SIG-M5 treated with dmso at 0.1 percent for 504 hours (cell line): ENCODE measurements around the gene NGLY1.

Experiments
- DNase-seq: peaks from one replicate; lab custom pipeline; 2025; ENCODE audit not compliant: unreplicated experiment; lab: John Stamatoyannopoulos, UW

Gene NGLY1

GRCh38 chr3:25782938-25783660 is at the start of gene NGLY1:
NGLY1 (minus strand) TSS chr3:25783443; CDS start chr3:25783390, 53 bp downstream.
- peak; percentile 83 for DNase-seq

- peak; percentile 41 for DNase-seq
Observed at GRCh38 chr3:25831578-25831977, 48.3 kb upstream of the NGLY1 start.

- no peak for DNase-seq
Observed at GRCh38 chr3:25830373-25831280, 47.4 kb upstream of the NGLY1 start.

- no peak for DNase-seq
Observed at GRCh38 chr3:25826510-25826909, 43.3 kb upstream of the NGLY1 start.

GRCh38 chr3:25823314-25823713 is 40.1 kb upstream of the NGLY1 start:
- no peak for DNase-seq

- DNase-seq: no peak
Observed at GRCh38 chr3:25821746-25822573, 38.7 kb upstream of the NGLY1 start.

GRCh38 chr3:25820816-25821486 is 37.7 kb upstream of the NGLY1 start:
- no peak for DNase-seq

- DNase-seq: no peak
Observed at GRCh38 chr3:25820366-25820765, 37.1 kb upstream of the NGLY1 start.

GRCh38 chr3:25818335-25818734 is 35.1 kb upstream of the NGLY1 start:
- DNase-seq: no peak

- DNase-seq: no peak
Observed at GRCh38 chr3:25817638-25818037, 34.4 kb upstream of the NGLY1 start.

- DNase-seq: no peak
Observed at GRCh38 chr3:25817107-25817506, 33.9 kb upstream of the NGLY1 start.

GRCh38 chr3:25812644-25813043 is 29.4 kb upstream of the NGLY1 start:
- no peak for DNase-seq

- no peak for DNase-seq
Observed at GRCh38 chr3:25804676-25805075, 21.4 kb upstream of the NGLY1 start.

- DNase-seq: no peak
Observed at GRCh38 chr3:25803833-25804232, 20.6 kb upstream of the NGLY1 start.

GRCh38 chr3:25801786-25802185 is 18.5 kb upstream of the NGLY1 start:
- no peak for DNase-seq

GRCh38 chr3:25789596-25790556 is 6.6 kb upstream of the NGLY1 start, which contains the start of gene OXSM:
OXSM (plus strand) TSS chr3:25790090; CDS start chr3:25791021, 931 bp downstream.
- DNase-seq: peak; percentile 92

GRCh38 chr3:25789209-25789595 is 6.0 kb upstream of the NGLY1 start:
- DNase-seq: no peak

GRCh38 chr3:25787689-25788088 is 4.4 kb upstream of the NGLY1 start:
- no peak for DNase-seq

GRCh38 chr3:25785826-25786225 is 2.6 kb upstream of the NGLY1 start:
- DNase-seq: no peak
